ENCODE data around the gene BNIP1.

The BNIP1 gene

GRCh38 chr5:173213236-173213933 is 69.1 kb downstream of the BNIP1 start:
- no peak overlapping the region for H3K4me3 ChIP-seq (ENCODE audit: low read depth, low read length)
- no peak for DNase-seq (ENCODE audit: low read depth)
- TF ChIP-seq, protein P1, sequence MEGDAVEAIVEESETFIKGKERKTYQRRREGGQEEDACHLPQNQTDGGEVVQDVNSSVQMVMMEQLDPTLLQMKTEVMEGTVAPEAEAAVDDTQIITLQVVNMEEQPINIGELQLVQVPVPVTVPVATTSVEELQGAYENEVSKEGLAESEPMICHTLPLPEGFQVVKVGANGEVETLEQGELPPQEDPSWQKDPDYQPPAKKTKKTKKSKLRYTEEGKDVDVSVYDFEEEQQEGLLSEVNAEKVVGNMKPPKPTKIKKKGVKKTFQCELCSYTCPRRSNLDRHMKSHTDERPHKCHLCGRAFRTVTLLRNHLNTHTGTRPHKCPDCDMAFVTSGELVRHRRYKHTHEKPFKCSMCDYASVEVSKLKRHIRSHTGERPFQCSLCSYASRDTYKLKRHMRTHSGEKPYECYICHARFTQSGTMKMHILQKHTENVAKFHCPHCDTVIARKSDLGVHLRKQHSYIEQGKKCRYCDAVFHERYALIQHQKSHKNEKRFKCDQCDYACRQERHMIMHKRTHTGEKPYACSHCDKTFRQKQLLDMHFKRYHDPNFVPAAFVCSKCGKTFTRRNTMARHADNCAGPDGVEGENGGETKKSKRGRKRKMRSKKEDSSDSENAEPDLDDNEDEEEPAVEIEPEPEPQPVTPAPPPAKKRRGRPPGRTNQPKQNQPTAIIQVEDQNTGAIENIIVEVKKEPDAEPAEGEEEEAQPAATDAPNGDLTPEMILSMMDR (IDR thresholded peaks at IDR 0.05; ENCODE audit: insufficient read depth, low read depth, low read length, missing control alignments): no peak

Measured in GM12865 (cell line).